Astrocyte (in vitro differentiated cells and primary cell): Measurements from ENCODE around the gene KRT82. TPM values are rescaled to one million over a fixed set of nuclear protein-coding genes. Genes with fewer than 3 reads are reported as not detected.
A peak's percentile ranks its signal among the peaks of the same experiment; 100 is the strongest.

Experiments used
- DNase-seq: peaks from one replicate; pipeline ENCODE4 v3.0.0-alpha.2; 2010; ENCODE audit warnings: low read depth
- FAIRE-seq: peaks from 2 replicates; lab custom pipeline; 2011; peaks lifted over from hg19 to GRCh38; lab: Jason Lieb, UNC
- H2AFZ ChIP-seq: 2 replicates; pipeline ENCODE4 v1.6.0; 2012; ENCODE audit warnings: low read depth, low read length, inconsistent platforms
- H3K27ac ChIP-seq: 2 replicates; pipeline ENCODE4 v1.5.1; 2011; ENCODE audit warnings: low read depth, low read length, inconsistent platforms
- H3K27me3 ChIP-seq: 2 replicates; pipeline ENCODE4 v1.6.0; 2011; ENCODE audit warnings: low read length, inconsistent platforms; ENCODE audit not compliant: insufficient read depth
- H3K36me3 ChIP-seq: 2 replicates; pipeline ENCODE4 v1.5.1; 2011; ENCODE audit warnings: low read length, inconsistent platforms; ENCODE audit not compliant: insufficient read depth
- H3K4me1 ChIP-seq: 2 replicates; pipeline ENCODE4 v1.5.1; 2011; ENCODE audit warnings: low read length, inconsistent platforms; ENCODE audit not compliant: insufficient read depth
- H3K4me2 ChIP-seq: 2 replicates; pipeline ENCODE4 v1.6.0; 2012; ENCODE audit warnings: low read length, inconsistent platforms
- H3K4me3 ChIP-seq: 2 replicates; pipeline ENCODE4 v1.5.1; 2011; ENCODE audit warnings: low read depth, mild to moderate bottlenecking, low read length, inconsistent platforms; ENCODE audit not compliant: insufficient read depth
- H3K79me2 ChIP-seq: 2 replicates; pipeline ENCODE4 v1.6.0; 2012; ENCODE audit warnings: mild to moderate bottlenecking, low read length, inconsistent platforms; ENCODE audit not compliant: insufficient read depth
- H3K9ac ChIP-seq: 2 replicates; pipeline ENCODE4 v1.6.0; 2012; ENCODE audit warnings: mild to moderate bottlenecking, low read length, inconsistent platforms
- H3K9me3 ChIP-seq: 2 replicates; pipeline ENCODE4 v1.5.1; 2012; ENCODE audit warnings: low read depth, mild to moderate bottlenecking, low read length, inconsistent platforms; ENCODE audit not compliant: insufficient read depth
- H4K20me1 ChIP-seq: 2 replicates; pipeline ENCODE4 v1.6.0; 2012; ENCODE audit warnings: low read length, inconsistent platforms; ENCODE audit not compliant: insufficient read depth
- H3K27ac Mint-ChIP-seq: one replicate; pipeline ENCODE4 v1.8.0; 2021; ENCODE audit warnings: mild to moderate bottlenecking, mixed read lengths; ENCODE audit not compliant: unreplicated experiment
- H3K27me3 Mint-ChIP-seq: one replicate; pipeline ENCODE4 v1.8.0; 2021; ENCODE audit warnings: low read depth, mixed read lengths; ENCODE audit not compliant: unreplicated experiment
- H3K36me3 Mint-ChIP-seq: one replicate; pipeline ENCODE4 v1.8.0; 2021; ENCODE audit warnings: low read depth, mixed read lengths; ENCODE audit not compliant: unreplicated experiment
- H3K4me1 Mint-ChIP-seq: one replicate; pipeline ENCODE4 v1.8.0; 2021; ENCODE audit warnings: low read depth, mixed read lengths; ENCODE audit not compliant: unreplicated experiment
- H3K4me3 Mint-ChIP-seq: one replicate; pipeline ENCODE4 v1.8.0; 2021; ENCODE audit warnings: mild to moderate bottlenecking, moderate library complexity, mixed read lengths; ENCODE audit not compliant: unreplicated experiment
- H3K9me3 Mint-ChIP-seq: one replicate; pipeline ENCODE4 v1.8.0; 2021; ENCODE audit warnings: mild to moderate bottlenecking, mixed read lengths; ENCODE audit not compliant: unreplicated experiment
- CTCF ChIP-seq: IDR thresholded peaks from 2 replicates; pipeline ENCODE4 v1.5.1; 2011; ENCODE audit warnings: low read depth, mild to moderate bottlenecking, inconsistent platforms, low read length, moderate library complexity; ENCODE audit not compliant: insufficient read depth
- EZH2 ChIP-seq: IDR thresholded peaks from 2 replicates; pipeline ENCODE4 v1.6.1; 2012; ENCODE audit warnings: mild to moderate bottlenecking, low read length, inconsistent platforms; ENCODE audit not compliant: insufficient read depth
- total RNA-seq: library from RNA; stranded (reverse); gene quantifications from 2 replicates; pipeline ENCODE4 v1.2.1, GENCODE V29; 2021

Gene KRT82
- total RNA-seq, 1 donor from 2014 or later: not detected

DNA sequence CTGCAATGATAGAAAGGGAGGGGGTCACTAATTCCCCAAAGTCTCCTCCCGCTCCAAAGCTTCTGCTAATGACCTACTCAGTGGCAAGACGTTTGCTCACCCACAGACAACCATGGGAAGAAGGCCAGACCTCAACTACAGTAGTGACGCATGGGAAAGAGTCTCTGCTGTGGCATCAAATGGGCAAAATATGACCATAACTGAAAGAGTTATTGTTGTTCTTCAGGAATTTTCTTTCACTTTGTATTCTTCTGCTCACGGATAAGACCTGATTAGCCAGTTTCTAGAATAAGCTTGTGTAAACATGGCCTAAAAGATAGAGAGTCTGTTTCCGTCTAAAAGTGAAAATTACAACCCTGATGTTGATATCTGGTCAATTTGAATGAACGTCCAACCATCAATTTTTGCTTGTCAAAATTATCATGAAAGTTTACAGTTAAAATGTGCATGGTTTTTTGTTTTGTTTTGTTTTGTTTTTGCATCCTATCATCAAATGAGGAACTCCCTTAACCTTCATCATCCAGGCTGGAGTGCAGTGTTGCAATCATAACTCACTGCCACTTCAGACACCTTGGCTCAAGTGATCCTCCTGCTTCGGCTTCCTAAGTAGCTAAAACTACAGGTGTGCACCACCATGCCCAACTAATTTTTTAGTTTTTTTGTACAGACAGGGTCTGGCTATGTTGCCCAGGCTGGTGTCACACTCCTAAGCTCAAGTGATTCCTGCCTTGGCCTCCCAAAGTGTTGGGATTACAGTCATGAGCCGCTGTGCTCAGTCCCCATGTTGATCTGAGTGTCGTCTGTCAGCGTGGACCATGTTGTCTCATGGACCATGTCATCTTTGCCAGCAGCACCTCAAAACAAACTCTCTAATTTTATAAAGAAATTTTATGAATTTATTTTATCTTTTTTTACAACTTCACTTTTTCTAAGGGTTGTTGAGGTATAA, 38.8 kb upstream of the KRT82 start:
- Histone ChIP-seq H3K79me2 (no peaks in the 10 kb centered on the region), H4K20me1 (no peaks in the 10 kb centered on the region), H3K9me3 (no peaks in the 10 kb centered on the region), H2AFZ (no peak overlapping the region), H3K4me3 (no peak overlapping the region), H3K4me1 (peaks cover 39% of the 10 kb centered on the region), H3K9ac (no peak overlapping the region), H3K27me3 (no peaks in the 10 kb centered on the region), H3K27ac (no peak overlapping the region), H3K4me2 (no peak overlapping the region), H3K36me3 (no peaks in the 10 kb centered on the region)
- Mint-ChIP-seq H3K27ac (no peak overlapping the region), H3K4me1 (peaks cover 39% of the 10 kb centered on the region), H3K36me3 (no peaks in the 10 kb centered on the region), H3K4me3 (no peak overlapping the region), H3K27me3 (peaks cover 15% of the 10 kb centered on the region), H3K9me3 (no peaks in the 10 kb centered on the region)
- TF ChIP-seq CTCF: no peak
- TF ChIP-seq EZH2: no peak
- DNase-seq: peak; percentile 62
- FAIRE-seq: no peak

DNA sequence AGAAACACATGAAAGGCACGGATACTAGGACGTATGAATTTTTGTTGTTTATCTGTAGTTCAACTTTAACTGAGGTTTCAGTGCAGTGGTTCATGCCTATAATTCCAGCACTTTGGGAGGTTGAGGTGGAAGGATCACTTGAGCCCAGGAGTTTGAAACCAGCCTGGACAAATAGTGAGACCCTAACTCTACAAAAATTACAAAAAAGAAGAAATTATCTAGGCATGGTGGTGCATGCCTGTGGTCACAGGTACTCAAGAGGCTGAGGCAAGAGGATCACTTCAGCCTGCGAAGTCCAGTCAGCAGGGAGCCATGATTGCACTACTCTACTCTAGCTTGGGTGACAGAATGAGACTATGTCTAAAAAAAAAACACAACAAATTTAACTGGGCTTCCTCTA, 37.8 kb upstream of the KRT82 start:
- Mint-ChIP-seq H3K4me1 (peaks cover 41% of the 10 kb centered on the region), H3K27ac (no peak overlapping the region), H3K27me3 (peaks cover 9% of the 10 kb centered on the region), H3K4me3 (no peak overlapping the region), H3K9me3 (no peaks in the 10 kb centered on the region), H3K36me3 (no peaks in the 10 kb centered on the region)
- Histone ChIP-seq H3K4me2 (no peak overlapping the region), H3K9me3 (no peaks in the 10 kb centered on the region), H3K79me2 (no peaks in the 10 kb centered on the region), H3K4me3 (no peak overlapping the region), H3K4me1 (peaks cover 41% of the 10 kb centered on the region), H2AFZ (no peak overlapping the region), H3K27me3 (no peaks in the 10 kb centered on the region), H3K36me3 (no peaks in the 10 kb centered on the region), H3K9ac (no peak overlapping the region), H4K20me1 (no peaks in the 10 kb centered on the region), H3K27ac (no peak overlapping the region)
- DNase-seq: no peak
- TF ChIP-seq CTCF: no peak
- no peak for TF ChIP-seq EZH2
- FAIRE-seq: no peak
